Stimulated activated CD8-positive, alpha-beta memory T cell treated with anti-CD3 and anti-CD28 coated beads, Interleukin-4, amount 100 ng/mL, for 24 hours (primary cell): ENCODE measurements around the gene RDH13.
"Not testable (repeated sequence)": the region's sequence is repeated elsewhere in the genome, so short reads cannot be mapped to it uniquely, and the experiment has no call there.

Experiments
- DNase-seq: peaks from one replicate; pipeline ENCODE4 v3.0.0-alpha.2; 2020; ENCODE audit warnings: low read depth

The RDH13 gene

GRCh38 chr19:55062735-55063491 is at the start of gene RDH13:
TSS of gene RDH13 (minus strand) at chr19:55063148. CDS start at chr19:55063032, 116 bp downstream.
- DNase-seq = peak; percentile 98

- DNase-seq = no peak
Measured at GRCh38 chr19:55112246-55112776, 49.4 kb upstream of the RDH13 start.

GRCh38 chr19:55111238-55111831 is 48.4 kb upstream of the RDH13 start:
- no peak for DNase-seq

- no peak for DNase-seq
Measured at GRCh38 chr19:55109527-55110291, 46.8 kb upstream of the RDH13 start.

- not testable (repeated sequence) for DNase-seq
Measured at GRCh38 chr19:55107252-55107651, 44.3 kb upstream of the RDH13 start.

- DNase-seq = no peak
Measured at GRCh38 chr19:55106591-55106990, 43.6 kb upstream of the RDH13 start.

GRCh38 chr19:55105237-55105636 is 42.3 kb upstream of the RDH13 start:
- DNase-seq = no peak

GRCh38 chr19:55103190-55103589 is 40.2 kb upstream of the RDH13 start:
- no peak for DNase-seq

- no peak for DNase-seq
Measured at GRCh38 chr19:55101261-55101660, 38.3 kb upstream of the RDH13 start.

GRCh38 chr19:55099557-55100506 is 36.9 kb upstream of the RDH13 start:
- no peak for DNase-seq

GRCh38 chr19:55098716-55099556 is 36.0 kb upstream of the RDH13 start:
- no peak for DNase-seq

GRCh38 chr19:55097864-55098715 is 35.1 kb upstream of the RDH13 start:
- DNase-seq = no peak

GRCh38 chr19:55096061-55096701 is 33.2 kb upstream of the RDH13 start:
- no peak for DNase-seq

- no peak for DNase-seq
Measured at GRCh38 chr19:55095260-55096060, 32.5 kb upstream of the RDH13 start.

GRCh38 chr19:55094456-55095259 is 31.7 kb upstream of the RDH13 start:
- no peak for DNase-seq

- no peak for DNase-seq
Measured at GRCh38 chr19:55092423-55093318, 29.7 kb upstream of the RDH13 start.
